Measurements from ENCODE around the gene SEC31A.
"Not testable (repeated sequence)": the region's sequence is repeated elsewhere in the genome, so short reads cannot be mapped to it uniquely, and the experiment has no call there.

SEC31A gene

DNA sequence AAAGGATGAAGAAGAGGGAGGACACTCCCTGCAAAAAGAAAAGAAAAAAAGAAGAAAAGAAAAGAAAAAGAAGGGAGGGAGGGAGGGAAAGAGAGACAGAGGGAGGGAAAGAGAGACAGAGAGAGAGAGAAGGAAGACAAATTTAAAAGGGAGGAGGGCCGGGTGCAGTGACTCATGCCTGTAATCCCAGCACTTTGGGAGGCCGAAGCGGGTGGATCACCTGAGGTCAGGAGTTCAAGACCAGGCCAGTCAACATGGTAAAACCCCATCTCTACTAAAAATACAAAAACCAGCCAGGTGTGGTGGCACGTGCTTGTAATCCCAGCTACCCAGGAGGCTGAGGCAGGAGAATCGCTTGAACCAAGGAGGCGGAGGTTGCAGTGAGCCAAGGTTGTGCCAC, 24.9 kb downstream of the SEC31A start:
- H2BK15ac ChIP-seq (ENCODE audit: low read depth, poor library complexity, severe bottlenecking); H2AK5ac ChIP-seq (ENCODE audit: low read length, severe bottlenecking); H3K9me3 ChIP-seq (ENCODE audit: control insufficient read depth, low read length); H3K27ac ChIP-seq (ENCODE audit: low read length, poor library complexity, severe bottlenecking); H4K91ac ChIP-seq (ENCODE audit: low read length); H3K4ac ChIP-seq (ENCODE audit: low read depth in 1 of 2, low read length in 2 of 2); H3K4me2 ChIP-seq (ENCODE audit: low read length, poor library complexity, severe bottlenecking); H2BK120ac ChIP-seq (ENCODE audit: low read depth, low read length); H3K27me3 ChIP-seq (ENCODE audit: control insufficient read depth in 1 of 2, insufficient read depth in 1 of 2, low read length in 2 of 2); H4K8ac ChIP-seq (ENCODE audit: low read length); H3K18ac ChIP-seq (ENCODE audit: low read depth in 1 of 2, low read length in 2 of 2); H3K23ac ChIP-seq (ENCODE audit: low read length in 2 of 2); H2BK5ac ChIP-seq (ENCODE audit: low read depth, low read length, poor library complexity, severe bottlenecking); H3K14ac ChIP-seq (ENCODE audit: low read length in 2 of 2); H2BK12ac ChIP-seq (ENCODE audit: low read length in 2 of 2); H3K4me3 ChIP-seq (ENCODE audit: insufficient read depth in 1 of 2, low read depth in 1 of 2, low read length in 2 of 2); H3K79me1 ChIP-seq (replicated peaks; ENCODE audit: low read length, poor library complexity, severe bottlenecking); H2AFZ ChIP-seq (ENCODE audit: low read depth, low read length); H3K4me1 ChIP-seq (ENCODE audit: control insufficient read depth, insufficient read depth, low read depth, low read length): not testable (repeated sequence)
- 38% methylated on average over 3 of the region's 6 CpGs for WGBS
- peak; percentile 47 for DNase-seq
- H3K9ac ChIP-seq (ENCODE audit: low read length) = peak overlapping the region; percentile 85
- H3K36me3 ChIP-seq (ENCODE audit: control insufficient read depth in 1 of 2, insufficient read depth in 2 of 2, low read depth in 1 of 2, low read length in 2 of 2) = peaks cover 26 to 92% of the 10 kb centered on the region in 2 experiments

GRCh38 chr4:82865592-82865991, 25.4 kb downstream of the SEC31A start:
- H3K79me1 ChIP-seq (replicated peaks; ENCODE audit: low read length, poor library complexity, severe bottlenecking) = no peaks in the 10 kb centered on the region
- no peak overlapping the region for H3K4me3 ChIP-seq (ENCODE audit: insufficient read depth in 1 of 2, low read depth in 1 of 2, low read length in 2 of 2)
- H2BK15ac ChIP-seq (ENCODE audit: low read depth, poor library complexity, severe bottlenecking) = no peak overlapping the region
- no peak overlapping the region for H3K4ac ChIP-seq (ENCODE audit: low read depth in 1 of 2, low read length in 2 of 2)
- no peak overlapping the region for H3K18ac ChIP-seq (ENCODE audit: low read depth in 1 of 2, low read length in 2 of 2)
- H3K14ac ChIP-seq (ENCODE audit: low read length in 2 of 2) = no peak overlapping the region
- H4K91ac ChIP-seq (ENCODE audit: low read length) = no peak overlapping the region
- H3K27ac ChIP-seq (ENCODE audit: low read length, poor library complexity, severe bottlenecking) = no peak overlapping the region
- no peak overlapping the region for H2AFZ ChIP-seq (ENCODE audit: low read depth, low read length)
- no peak overlapping the region for H4K8ac ChIP-seq (ENCODE audit: low read length)
- H2AK5ac ChIP-seq (ENCODE audit: low read length, severe bottlenecking) = no peak overlapping the region
- no peak overlapping the region for H3K4me2 ChIP-seq (ENCODE audit: low read length, poor library complexity, severe bottlenecking)
- H3K36me3 ChIP-seq (ENCODE audit: control insufficient read depth in 1 of 2, insufficient read depth in 2 of 2, low read depth in 1 of 2, low read length in 2 of 2) = peaks cover 23 to 92% of the 10 kb centered on the region in 2 experiments
- no peak overlapping the region for H2BK5ac ChIP-seq (ENCODE audit: low read depth, low read length, poor library complexity, severe bottlenecking)
- no CpG with 5 or more reads among the region's 1 CpG for WGBS
- H3K9me3 ChIP-seq (ENCODE audit: control insufficient read depth, low read length) = no peaks in the 10 kb centered on the region
- H3K4me1 ChIP-seq (ENCODE audit: control insufficient read depth, insufficient read depth, low read depth, low read length) = no peaks in the 10 kb centered on the region
- no peak overlapping the region for H3K23ac ChIP-seq (ENCODE audit: low read length in 2 of 2)
- no peaks in the 10 kb centered on the region for H3K27me3 ChIP-seq (ENCODE audit: control insufficient read depth in 1 of 2, insufficient read depth in 1 of 2, low read length in 2 of 2)
- peak; percentile 98 for DNase-seq
- H2BK12ac ChIP-seq (ENCODE audit: low read length in 2 of 2) = no peak overlapping the region
- H2BK120ac ChIP-seq (ENCODE audit: low read depth, low read length) = no peak overlapping the region
- H3K9ac ChIP-seq (ENCODE audit: low read length) = peak overlapping the region; percentile 85

- Histone ChIP-seq H3K23ac (ENCODE audit: low read length in 2 of 2) (no peak overlapping the region), H3K4me3 (ENCODE audit: insufficient read depth in 1 of 2, low read depth in 1 of 2, low read length in 2 of 2) (no peak overlapping the region), H2BK12ac (ENCODE audit: low read length in 2 of 2) (no peak overlapping the region), H3K9ac (ENCODE audit: low read length) (peak overlapping the region; percentile 85), H3K79me1 (replicated peaks; ENCODE audit: low read length, poor library complexity, severe bottlenecking) (no peaks in the 10 kb centered on the region), H3K27me3 (ENCODE audit: control insufficient read depth in 1 of 2, insufficient read depth in 1 of 2, low read length in 2 of 2) (no peaks in the 10 kb centered on the region), H3K14ac (ENCODE audit: low read length in 2 of 2) (no peak overlapping the region), H2AFZ (ENCODE audit: low read depth, low read length) (no peak overlapping the region), H4K91ac (ENCODE audit: low read length) (no peak overlapping the region), H2BK15ac (ENCODE audit: low read depth, poor library complexity, severe bottlenecking) (no peak overlapping the region), H3K27ac (ENCODE audit: low read length, poor library complexity, severe bottlenecking) (no peak overlapping the region), H3K4me2 (ENCODE audit: low read length, poor library complexity, severe bottlenecking) (no peak overlapping the region), H2AK5ac (ENCODE audit: low read length, severe bottlenecking) (no peak overlapping the region), H3K18ac (ENCODE audit: low read depth in 1 of 2, low read length in 2 of 2) (no peak overlapping the region), H4K8ac (ENCODE audit: low read length) (no peak overlapping the region), H2BK120ac (ENCODE audit: low read depth, low read length) (no peak overlapping the region), H3K36me3 (ENCODE audit: control insufficient read depth in 1 of 2, insufficient read depth in 2 of 2, low read depth in 1 of 2, low read length in 2 of 2) (peaks cover 28 to 92% of the 10 kb centered on the region in 2 experiments), H3K4ac (ENCODE audit: low read depth in 1 of 2, low read length in 2 of 2) (no peak overlapping the region), H3K9me3 (ENCODE audit: control insufficient read depth, low read length) (no peaks in the 10 kb centered on the region), H2BK5ac (ENCODE audit: low read depth, low read length, poor library complexity, severe bottlenecking) (no peak overlapping the region), H3K4me1 (ENCODE audit: control insufficient read depth, insufficient read depth, low read depth, low read length) (no peaks in the 10 kb centered on the region)
- WGBS = 98% methylated on average over 4 of the region's 6 CpGs
- DNase-seq = no peak
These were observed 26.5 kb downstream of the SEC31A start for GRCh38 chr4:82864336-82864979.

GRCh38 chr4:82861529-82861928, 29.4 kb downstream of the SEC31A start:
- H2BK120ac ChIP-seq (ENCODE audit: low read depth, low read length) = no peak overlapping the region
- no peak for DNase-seq
- H3K4ac ChIP-seq (ENCODE audit: low read depth in 1 of 2, low read length in 2 of 2) = no peak overlapping the region
- H3K79me1 ChIP-seq (replicated peaks; ENCODE audit: low read length, poor library complexity, severe bottlenecking) = peaks cover 3% of the 10 kb centered on the region
- H3K4me1 ChIP-seq (ENCODE audit: control insufficient read depth, insufficient read depth, low read depth, low read length) = no peaks in the 10 kb centered on the region
- no peak overlapping the region for H3K18ac ChIP-seq (ENCODE audit: low read depth in 1 of 2, low read length in 2 of 2)
- H2AK5ac ChIP-seq (ENCODE audit: low read length, severe bottlenecking) = no peak overlapping the region
- no peak overlapping the region for H2BK5ac ChIP-seq (ENCODE audit: low read depth, low read length, poor library complexity, severe bottlenecking)
- no peak overlapping the region for H2BK15ac ChIP-seq (ENCODE audit: low read depth, poor library complexity, severe bottlenecking)
- no peak overlapping the region for H3K27ac ChIP-seq (ENCODE audit: low read length, poor library complexity, severe bottlenecking)
- no peak overlapping the region for H3K4me2 ChIP-seq (ENCODE audit: low read length, poor library complexity, severe bottlenecking)
- no peaks in the 10 kb centered on the region for H3K27me3 ChIP-seq (ENCODE audit: control insufficient read depth in 1 of 2, insufficient read depth in 1 of 2, low read length in 2 of 2)
- no peak overlapping the region for H3K14ac ChIP-seq (ENCODE audit: low read length in 2 of 2)
- H2AFZ ChIP-seq (ENCODE audit: low read depth, low read length) = no peak overlapping the region
- H3K4me3 ChIP-seq (ENCODE audit: insufficient read depth in 1 of 2, low read depth in 1 of 2, low read length in 2 of 2) = no peak overlapping the region
- no peak overlapping the region for H3K23ac ChIP-seq (ENCODE audit: low read length in 2 of 2)
- H3K9me3 ChIP-seq (ENCODE audit: control insufficient read depth, low read length) = no peaks in the 10 kb centered on the region
- H2BK12ac ChIP-seq (ENCODE audit: low read length in 2 of 2) = no peak overlapping the region
- H3K9ac ChIP-seq (ENCODE audit: low read length) = no peak overlapping the region
- H4K8ac ChIP-seq (ENCODE audit: low read length) = no peak overlapping the region
- peaks cover 15 to 83% of the 10 kb centered on the region in 2 experiments for H3K36me3 ChIP-seq (ENCODE audit: control insufficient read depth in 1 of 2, insufficient read depth in 2 of 2, low read depth in 1 of 2, low read length in 2 of 2)
- H4K91ac ChIP-seq (ENCODE audit: low read length) = no peak overlapping the region

All from mesenchymal stem cell (in vitro differentiated cells and primary cell).